Stomach (tissue), 4 donors: ENCODE data around the gene KLHDC7B.

Experiments
- EP300 ChIP-seq: sonication (generic); formaldehyde crosslinking; IDR thresholded peaks from one replicate; pipeline ENCODE4 v1.6.1; 2017; ENCODE audit warnings: antibody characterized with exemption
- POLR2A ChIP-seq, 4 donors: fragments of 450-650 bp; IDR thresholded peaks; one replicate each; pipeline ENCODE4 v1.6.1; 2016; ENCODE audit warnings: antibody characterized with exemption in 4 of 4, control low read depth in 2 of 4, mild to moderate bottlenecking in 1 of 4, moderate library complexity in 1 of 4
- TF ChIP-seq, protein P1 (sequence below), 7 experiments: fragments of 450-650 bp in 4 of 7; fragments of 200-600 bp in 3 of 7; sonication (generic) in 3 of 7; IDR thresholded peaks; one replicate each; pipeline ENCODE4 v1.5.1; 2016 to 2019; ENCODE audit warnings: antibody characterized with exemption in 7 of 7, control low read depth in 2 of 7, mild to moderate bottlenecking in 1 of 7

- TF ChIP-seq POLR2A (IDR thresholded peaks at IDR 0.05), result no peak
- TF ChIP-seq, protein P1, sequence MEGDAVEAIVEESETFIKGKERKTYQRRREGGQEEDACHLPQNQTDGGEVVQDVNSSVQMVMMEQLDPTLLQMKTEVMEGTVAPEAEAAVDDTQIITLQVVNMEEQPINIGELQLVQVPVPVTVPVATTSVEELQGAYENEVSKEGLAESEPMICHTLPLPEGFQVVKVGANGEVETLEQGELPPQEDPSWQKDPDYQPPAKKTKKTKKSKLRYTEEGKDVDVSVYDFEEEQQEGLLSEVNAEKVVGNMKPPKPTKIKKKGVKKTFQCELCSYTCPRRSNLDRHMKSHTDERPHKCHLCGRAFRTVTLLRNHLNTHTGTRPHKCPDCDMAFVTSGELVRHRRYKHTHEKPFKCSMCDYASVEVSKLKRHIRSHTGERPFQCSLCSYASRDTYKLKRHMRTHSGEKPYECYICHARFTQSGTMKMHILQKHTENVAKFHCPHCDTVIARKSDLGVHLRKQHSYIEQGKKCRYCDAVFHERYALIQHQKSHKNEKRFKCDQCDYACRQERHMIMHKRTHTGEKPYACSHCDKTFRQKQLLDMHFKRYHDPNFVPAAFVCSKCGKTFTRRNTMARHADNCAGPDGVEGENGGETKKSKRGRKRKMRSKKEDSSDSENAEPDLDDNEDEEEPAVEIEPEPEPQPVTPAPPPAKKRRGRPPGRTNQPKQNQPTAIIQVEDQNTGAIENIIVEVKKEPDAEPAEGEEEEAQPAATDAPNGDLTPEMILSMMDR (IDR thresholded peaks at IDR 0.05), result no peak
- no peak for TF ChIP-seq EP300
Measured at GRCh38 chr22:50531546-50531961, 14.1 kb upstream of the KLHDC7B start.
